Measurements from ENCODE around the gene SPATA2. TPM values are rescaled to one million over a fixed set of nuclear protein-coding genes. Genes with fewer than 3 reads are reported as not detected.

The SPATA2 gene
- total and polyA plus RNA-seq, 2 of the 8 experiments (the other 6 are each of a cell fraction or from before 2014, with no cell fraction given) = 11.0 to 13.0 TPM

- no peak overlapping the region for H2AFZ ChIP-seq (ENCODE audit: low read length)
- H4K8ac ChIP-seq (ENCODE audit: extremely low read depth, insufficient read depth, low read length) = no peak overlapping the region
- no peak overlapping the region for H3K18ac ChIP-seq (ENCODE audit: extremely low read depth, low read length)
- H3K27ac ChIP-seq (ENCODE audit: low read depth, low read length) = no peak overlapping the region
- no peak overlapping the region for H4K91ac ChIP-seq (replicated peaks; ENCODE audit: insufficient read length, low read length)
- TF ChIP-seq SAP30 (IDR thresholded peaks at IDR 0.05; ENCODE audit: insufficient read depth, insufficient replicate concordance, low read length) = no peak
- no peak for TF ChIP-seq TEAD4 (IDR thresholded peaks at IDR 0.05; ENCODE audit: low read depth, low read length)
- TF ChIP-seq SUZ12 (IDR thresholded peaks at IDR 0.05; ENCODE audit: low read length) = no peak
- TF ChIP-seq SIRT6 (IDR thresholded peaks at IDR 0.05; ENCODE audit: low read length) = no peak
- no peak for TF ChIP-seq NRF1 (IDR thresholded peaks at IDR 0.05; ENCODE audit: low read depth, low read length)
- no peak for TF ChIP-seq CBX8 (IDR thresholded peaks at IDR 0.05; ENCODE audit: borderline replicate concordance, low read depth, low read length)
- no peak overlapping the region for H4K5ac ChIP-seq (ENCODE audit: insufficient read length, low read depth, low read length)
- H3K9me3 ChIP-seq (ENCODE audit: insufficient read depth in 2 of 2, low read depth in 1 of 2, low read length in 1 of 2) = no peaks in the 10 kb centered on the region
- H4K20me1 ChIP-seq (replicated peaks in 1 of 2; ENCODE audit: control insufficient read depth in 1 of 2, insufficient read depth in 2 of 2, low read length in 2 of 2) = peaks cover 2 to 8% of the 10 kb centered on the region in 2 experiments
- H3K14ac ChIP-seq (ENCODE audit: insufficient read length) = no peak overlapping the region
- no peaks in the 10 kb centered on the region for H3K27me3 ChIP-seq (replicated peaks in 1 of 4; ENCODE audit: control insufficient read depth in 3 of 4, extremely low read depth in 1 of 4, insufficient read depth in 3 of 4, low read length in 3 of 4)
- CTCF ChIA-PET (ENCODE audit: partially characterized antibody) = interaction anchor here (0.7 to 11.7 kb wide), 5 partner anchors 33 to 399 kb away, joined by 3 to 162 read pairs (median 4); no protein-coding TSS in a partner anchor
- no peak overlapping the region for H2BK120ac ChIP-seq (replicated peaks; ENCODE audit: low read depth, low read length)
- no peak overlapping the region for H2AK5ac ChIP-seq (ENCODE audit: low read depth, low read length)
- H3K9ac ChIP-seq (replicated peaks in 1 of 4; ENCODE audit: extremely low read depth in 1 of 4, low read depth in 3 of 4, low read length in 3 of 4) = no peak overlapping the region
- peaks cover 1% of the 10 kb centered on the region; the same call in 1 of the 2 replicates for H3K23me2 ChIP-seq (ENCODE audit: low read depth, low read length)
- H3K56ac ChIP-seq (replicated peaks; ENCODE audit: insufficient read length, low read depth, low read length) = no peak overlapping the region
- no peak overlapping the region for H2BK5ac ChIP-seq (ENCODE audit: low read depth, low read length)
- peaks cover 0 to 2% (median under 1%) of the 10 kb centered on the region in 4 experiments; a peak in 3 of 7 replicates for H3K4me1 ChIP-seq (replicated peaks in 1 of 4; ENCODE audit: control insufficient read depth in 3 of 4, insufficient read depth in 4 of 4, low read length in 3 of 4)
- no peaks in the 10 kb centered on the region for H3K79me1 ChIP-seq (ENCODE audit: low read depth, low read length)
- no peak overlapping the region for H2BK12ac ChIP-seq (ENCODE audit: low read depth, low read length)
- H3K4me2 ChIP-seq (ENCODE audit: insufficient read depth in 1 of 2, low read depth in 2 of 2, low read length in 2 of 2) = no peak overlapping the region
- H2BK15ac ChIP-seq (ENCODE audit: low read length) = no peak overlapping the region
- DNase-seq (ENCODE audit: low read depth in 1 of 2, low spot score in 2 of 2) = no peak
- H3K79me2 ChIP-seq (ENCODE audit: control insufficient read depth in 1 of 2, insufficient read depth in 2 of 2, low read length in 2 of 2) = no peaks in the 10 kb centered on the region
- peaks cover 0 to 12% (median 0%) of the 10 kb centered on the region in 4 experiments; a peak in 2 of 8 replicates for H3K36me3 ChIP-seq (ENCODE audit: control insufficient read depth in 2 of 4, insufficient read depth in 4 of 4, low read length in 3 of 4)
- H3K23ac ChIP-seq (ENCODE audit: insufficient read length) = no peak overlapping the region
- H3K4ac ChIP-seq (replicated peaks; ENCODE audit: insufficient read length, low read depth, low read length) = no peak overlapping the region
- FAIRE-seq = no peak
- 91% methylated on average over 10 of the region's 10 CpGs; no CpG with 5 or more reads in 1 of the 2 experiments for WGBS, 2 experiments (ENCODE audit: extremely low coverage in 1 of 2, insufficient coverage in 1 of 2, insufficient read length in 1 of 2, insufficient replicate concordance in 2 of 2, low coverage in 1 of 2, low lambda C conversion rate in 2 of 2, missing lambda C conversion rate in 1 of 2)
- H2BK20ac ChIP-seq (ENCODE audit: low read length) = no peak overlapping the region
- POLR2A ChIA-PET (ENCODE audit: partially characterized antibody) = interaction anchor here (0.6 kb wide), 1 partner anchor 263 kb away, joined by 3 read pairs; no protein-coding TSS in a partner anchor
- H3K4me3 ChIP-seq (ENCODE audit: extremely low read depth in 1 of 4, insufficient read depth in 2 of 4, low read depth in 3 of 4, low read length in 4 of 4) = no peak overlapping the region
Observed at GRCh38 chr20:49883246-49883802, 32.0 kb downstream of the SPATA2 start.

Measured in H1 (cell line).